Heart left ventricle (tissue), 13 donors: ENCODE data around the gene TRAPPC12.

Experiments used
- CTCF ChIP-seq, 12 donors: fragments of 200-600 bp; sonication (generic) in 4 of 12; IDR thresholded peaks; one replicate each; pipeline versions ENCODE4 v1.5.0 to v1.8.0; 2018 to 2022; ENCODE audit warnings: antibody characterized with exemption in 12 of 12, mild to moderate bottlenecking in 5 of 12
- POLR2A ChIP-seq, 2 donors: fragments of 450-650 bp; IDR thresholded peaks; one replicate each; pipeline ENCODE4 v1.6.1; 2017; ENCODE audit warnings: antibody characterized with exemption in 2 of 2, mild to moderate bottlenecking in 2 of 2, moderate library complexity in 2 of 2
- donor health status: ischemic (EF 13 %, LVEDD 7.1; RV severe dilation, severe dysfunction).
- donor health status: DM: no; HTN: yes; CAD: no.
- donor health status: DM: no; HTN: no; CAD: no.
- donor health status: ischemic (EF 25% LVEDD 6.9; RV normal size, moderate dysfunction).
- donor health status: ischemic (EF 25% LVEDD 5.7; RV mildly dilated, moderate dysfunction).
- donor health status: ischemic (EF 35%, LVEDD 5.7; RV mildly dilated, moderate dysfunction).
- donor health status: nonischemic (EF 11% LVEDD 7.7; RV severe dilation, severe dysfunction).
- donor health status: DM: yes; HTN: yes; CAD: no.
- donor health status: PGD.
- donor health status: ischemic (EF 29% LVEDD 5.4; RV normal size, mild dysfunction).
- donor health status: nonischemic (EF 23%, LVEDD 6.1; RV moderate dilation, normal function).

GRCh38 chr2:3443083-3443482 lies 63.6 kb downstream of the TRAPPC12 start:
- TF ChIP-seq CTCF (IDR thresholded peaks at IDR 0.05), result no peak
- no peak for TF ChIP-seq POLR2A (IDR thresholded peaks at IDR 0.05)
